Liver (tissue), 9 donors: Measurements from ENCODE around the gene DNAAF8. TPM values are rescaled to one million over a fixed set of nuclear protein-coding genes. Genes with fewer than 3 reads are reported as not detected.

Source experiments
- DNase-seq: peaks from one replicate; pipeline ENCODE4 v3.0.0-alpha.2; 2017; ENCODE audit warnings: low spot score
- H3K27ac ChIP-seq, 2 donors: one replicate each; pipeline ENCODE4 v1.7.0; 2013; ENCODE audit warnings: inconsistent platforms in 2 of 2, low read length in 2 of 2, control low read depth in 1 of 2, low read depth in 1 of 2, mild to moderate bottlenecking in 1 of 2
- H3K27me3 ChIP-seq, 4 donors: one replicate each; pipeline versions ENCODE4 v1.6.1 to v1.7.0; 2013; ENCODE audit warnings: low read length in 3 of 4, inconsistent platforms in 1 of 4, mild to moderate bottlenecking in 1 of 4, moderate library complexity in 1 of 4; ENCODE audit not compliant: control insufficient read depth in 4 of 4, insufficient read depth in 4 of 4
- H3K36me3 ChIP-seq, 4 donors: one replicate each; pipeline versions ENCODE4 v1.6.1 to v1.7.0; 2013; ENCODE audit warnings: low read length in 3 of 4, mild to moderate bottlenecking in 3 of 4, low read depth in 1 of 4, moderate library complexity in 1 of 4; ENCODE audit not compliant: control insufficient read depth in 4 of 4, insufficient read depth in 3 of 4
- H3K4me1 ChIP-seq, 4 donors: one replicate each; pipeline versions ENCODE4 v1.6.1 to v1.7.0; 2013; ENCODE audit warnings: low read length in 3 of 4, mild to moderate bottlenecking in 3 of 4, moderate library complexity in 1 of 4; ENCODE audit not compliant: control insufficient read depth in 4 of 4, insufficient read depth in 4 of 4
- H3K4me3 ChIP-seq, 3 donors: one replicate each; pipeline versions ENCODE4 v1.6.1 to v1.7.0; 2013; ENCODE audit warnings: low read length in 3 of 3, control low read depth in 1 of 3, low read depth in 1 of 3, mild to moderate bottlenecking in 1 of 3
- H3K9ac ChIP-seq, 2 donors: one replicate each; pipeline ENCODE4 v1.7.0; 2013; ENCODE audit warnings: low read length in 2 of 2, mild to moderate bottlenecking in 2 of 2, moderate library complexity in 2 of 2, control low read depth in 1 of 2, low read depth in 1 of 2
- H3K9me3 ChIP-seq, 4 donors: one replicate each; pipeline versions ENCODE4 v1.6.1 to v1.7.0; 2013; ENCODE audit warnings: low read length in 3 of 4; ENCODE audit not compliant: control insufficient read depth in 4 of 4
- ATF3 ChIP-seq: IDR thresholded peaks from 2 replicates; pipeline ENCODE4 v1.6.1; 2016; ENCODE audit warnings: antibody characterized with exemption
- CTCF ChIP-seq: fragments of 150-350 bp; IDR thresholded peaks from 2 replicates; pipeline ENCODE4 v1.5.1; 2017; ENCODE audit warnings: improper control_type of control experiment, low read depth, low read length; ENCODE audit not compliant: missing input control
- EGR1 ChIP-seq, 2 donors: IDR thresholded peaks; 2 replicates each; pipeline ENCODE4 v1.6.1; 2016 to 2018; ENCODE audit warnings: antibody characterized with exemption in 2 of 2, low read depth in 2 of 2
- FOXA1 ChIP-seq: IDR thresholded peaks from 2 replicates; pipeline ENCODE4 v1.6.1; 2016; ENCODE audit warnings: antibody characterized with exemption
- FOXA2 ChIP-seq: IDR thresholded peaks from 2 replicates; pipeline ENCODE4 v1.6.1; 2016; ENCODE audit warnings: antibody characterized with exemption
- GABPA ChIP-seq, 2 donors: IDR thresholded peaks in 1 of 2; conservative IDR thresholded peaks in 1 of 2; 2 replicates each; pipeline ENCODE4 v1.6.1; 2016; ENCODE audit warnings: antibody characterized with exemption in 2 of 2, mild to moderate bottlenecking in 1 of 2, moderate library complexity in 1 of 2
- HNF4A ChIP-seq, 2 donors: conservative IDR thresholded peaks; 2 replicates each; pipeline ENCODE4 v1.6.1; 2016; ENCODE audit warnings: antibody characterized with exemption in 2 of 2, mild to moderate bottlenecking in 2 of 2
- HNF4G ChIP-seq: IDR thresholded peaks from 2 replicates; pipeline ENCODE4 v1.6.1; 2016; ENCODE audit warnings: antibody characterized with exemption
- JUND ChIP-seq, 2 donors: IDR thresholded peaks; 2 replicates each; pipeline ENCODE4 v1.6.1; 2016; ENCODE audit warnings: antibody characterized with exemption in 2 of 2
- MAX ChIP-seq: IDR thresholded peaks from 2 replicates; pipeline ENCODE4 v1.6.1; 2016; ENCODE audit warnings: antibody characterized with exemption
- NR2F2 ChIP-seq: IDR thresholded peaks from 2 replicates; pipeline ENCODE4 v1.6.1; 2016; ENCODE audit warnings: antibody characterized with exemption
- REST ChIP-seq: IDR thresholded peaks from 2 replicates; pipeline ENCODE4 v1.6.1; 2016; ENCODE audit warnings: antibody characterized with exemption, mild to moderate bottlenecking
- RXRA ChIP-seq, 2 donors: IDR thresholded peaks; 2 replicates each; pipeline ENCODE4 v1.6.1; 2017 to 2018; ENCODE audit warnings: antibody characterized with exemption in 2 of 2, mild to moderate bottlenecking in 1 of 2
- SP1 ChIP-seq: IDR thresholded peaks from 2 replicates; pipeline ENCODE4 v1.6.1; 2018; ENCODE audit warnings: antibody characterized with exemption, mild to moderate bottlenecking
- TAF1 ChIP-seq: conservative IDR thresholded peaks from 2 replicates; pipeline ENCODE4 v1.6.1; 2016; ENCODE audit warnings: antibody characterized with exemption, mild to moderate bottlenecking
- YY1 ChIP-seq: IDR thresholded peaks from 2 replicates; pipeline ENCODE4 v1.6.1; 2016; ENCODE audit warnings: antibody characterized with exemption, mild to moderate bottlenecking
- WGBS: extraction: QIAGEN DNeasy Blood & Tissue Kit; methylation state at CpG from one replicate; pipeline ENCODE4 v1.1.7; 2013; 5-methylcytosine and 5-hydroxymethylcytosine counted together
- polyA plus RNA-seq, 2 donors: library from polyadenylated mRNA; stranded (reverse) in 1 of 2; unstranded in 1 of 2; fragments of 200-250 nt in 1 of 2; fragments of >200 nt in 1 of 2; fragmentation: Nextera tagmentation in 1 of 2; extraction: Ambion mirVana in 1 of 2; gene quantifications; one replicate each; pipeline versions ENCODE4 v1.2.1 to v1.2.3, GENCODE V29; 2013 to 2015
- total RNA-seq, 2 donors: library from RNA; depleted of rRNA; stranded (reverse); fragments of >200 nt; gene quantifications; one replicate each; pipeline ENCODE4 v1.2.3, GENCODE V29; 2014
- donor health status: healthy.
- donor health status: healthy.
- donor health status: healthy.
- donor health status: healthy.
- donor health status: healthy.

The DNAAF8 gene
- total and polyA plus RNA-seq, 4 donors, result 0.33 to 0.75 (median 0.56) TPM

GRCh38 chr16:4694642-4695451 lies 39.5 kb upstream of the DNAAF8 start (continued):
- no peak for TF ChIP-seq JUND (IDR thresholded peaks at IDR 0.05)
- no peak for TF ChIP-seq NR2F2
- no peak for TF ChIP-seq SP1
- no peak for TF ChIP-seq EGR1 (IDR thresholded peaks at IDR 0.05; ENCODE audit: low read depth in 2 of 2)

- no peak for TF ChIP-seq FOXA1
- TF ChIP-seq EGR1 (IDR thresholded peaks at IDR 0.05; ENCODE audit: low read depth in 2 of 2), result no peak
- no peak for TF ChIP-seq HNF4A (conservative IDR thresholded peaks at IDR 0.05)
- TF ChIP-seq YY1, result no peak
- TF ChIP-seq MAX, result no peak
- TF ChIP-seq SP1, result no peak
- no peak for TF ChIP-seq HNF4G
- no peak for TF ChIP-seq REST
- no peak for TF ChIP-seq FOXA2
- TF ChIP-seq JUND (IDR thresholded peaks at IDR 0.05), result no peak
- no peak for TF ChIP-seq ATF3
- TF ChIP-seq RXRA (IDR thresholded peaks at IDR 0.05), result no peak
- no peak for TF ChIP-seq TAF1
- TF ChIP-seq NR2F2, result no peak
- TF ChIP-seq GABPA (IDR thresholded peaks at IDR 0.05 in 1 of 2, conservative IDR thresholded peaks at IDR 0.05 in 1 of 2), result no peak
- no peak for TF ChIP-seq CTCF
- H3K9ac ChIP-seq, result no peak overlapping the region
- no peak for DNase-seq
- H3K36me3 ChIP-seq, result peaks cover 7 to 41% (median 15%) of the 10 kb centered on the region in 4 donors
- 71% methylated on average over 12 of the region's 12 CpGs for WGBS
- no peak overlapping the region for H3K27ac ChIP-seq
- no peaks in the 10 kb centered on the region for H3K27me3 ChIP-seq
- H3K9me3 ChIP-seq, result no peaks in the 10 kb centered on the region
- no peak overlapping the region for H3K4me3 ChIP-seq
- H3K4me1 ChIP-seq, result peaks cover 6 to 38% (median 26%) of the 10 kb centered on the region in 4 donors
Measured at GRCh38 chr16:4695473-4696171, 38.7 kb upstream of the DNAAF8 start.
